Adrenal gland (tissue), 12 donors: ENCODE measurements around the gene ATP11A. TPM values are rescaled to one million over a fixed set of nuclear protein-coding genes. Genes with fewer than 3 reads are reported as not detected.
A peak's percentile ranks its signal among the peaks of the same experiment; 100 is the strongest.

Experiments
- DNase-seq, 7 donors: peaks; one replicate each; pipeline ENCODE4 v3.0.0-alpha.2; 2019 to 2020
- H3K27ac ChIP-seq, 5 donors: fragments of 200-600 bp; sonication (generic) in 4 of 5; 1 replicate in 3 of 5; 2 replicates in 2 of 5; pipeline versions ENCODE4 v1.5.1 to v1.8.0; 2016 to 2020; ENCODE audit warnings: mild to moderate bottlenecking in 1 of 5
- H3K27me3 ChIP-seq: fragments of 200-600 bp; 2 replicates; pipeline ENCODE4 v1.8.0; 2021
- H3K36me3 ChIP-seq, 2 donors: fragments of 200-600 bp; replicated peaks in 1 of 2; 1 replicate in 1 of 2; 2 replicates in 1 of 2; pipeline versions ENCODE4 v1.5.1 to v1.8.0; 2018 to 2022
- H3K4me1 ChIP-seq, 2 donors: fragments of 200-600 bp; replicated peaks in 1 of 2; 1 replicate in 1 of 2; 2 replicates in 1 of 2; pipeline versions ENCODE4 v1.5.1 to v1.8.0; 2018 to 2021
- H3K4me3 ChIP-seq, 4 donors: fragments of 200-600 bp; sonication (generic) in 3 of 4; one replicate each; pipeline ENCODE4 v1.5.1; 2016 to 2018
- H3K9me3 ChIP-seq, 3 donors: fragments of 200-600 bp; sonication (generic) in 1 of 3; replicated peaks in 1 of 3; 1 replicate in 2 of 3; 2 replicates in 1 of 3; pipeline versions ENCODE4 v1.5.1 to v1.8.0; 2016 to 2021
- POLR2A ChIP-seq, 2 donors: fragments of 450-650 bp; IDR thresholded peaks; one replicate each; pipeline ENCODE4 v1.6.1; 2017; ENCODE audit warnings: antibody characterized with exemption in 2 of 2, mild to moderate bottlenecking in 2 of 2, moderate library complexity in 1 of 2
- WGBS, 4 donors: extraction: QIAGEN DNeasy Blood & Tissue Kit in 2 of 4; methylation state at CpG; one replicate each; pipeline versions ENCODE4 v1.1.5 to v1.1.7; 2013 to 2017; 5-methylcytosine and 5-hydroxymethylcytosine counted together
- intact Hi-C, 2 donors: fragments of 100-400 bp; cut with DNase I; formaldehyde crosslinking; loops; one replicate each; pipeline versions ENCODE4 v1.14.1 to v1.15.0; 2022 to 2023
- polyA plus RNA-seq, 3 donors: library from polyadenylated mRNA; stranded (reverse); fragments of 200-250 nt in 2 of 3; fragments of 350-450 nt in 1 of 3; fragmentation: Illumina TruSeq in 1 of 3; extraction: RNeasy Lipid Tissue Mini Kit (QIAGEN cat#74804) in 1 of 3; gene quantifications; one replicate each; pipeline ENCODE4 v1.2.3, GENCODE V29; 2013 to 2014
- total RNA-seq, 9 donors: library from RNA; depleted of rRNA in 4 of 9; stranded (reverse); fragments of >200 nt in 4 of 9; fragments of 120-200 nt in 1 of 9; fragmentation: NEBNext Ultra II Directional in 1 of 9; extraction: Animal tissue kit (Norgen Biotek cat#: 25700) in 1 of 9; gene quantifications; one replicate each; pipeline versions ENCODE4 v1.1.0 to v1.2.4, GENCODE V29; 2013 to 2023
- TF ChIP-seq, protein P1 (sequence below), 6 experiments: fragments of 450-650 bp in 4 of 6; fragments of 200-600 bp in 2 of 6; sonication (generic) in 1 of 6; IDR thresholded peaks; 1 replicate in 5 of 6; 2 replicates in 1 of 6; pipeline versions ENCODE4 v1.5.1 to v1.8.0; 2016 to 2021; ENCODE audit warnings: antibody characterized with exemption in 6 of 6, mild to moderate bottlenecking in 2 of 6, moderate library complexity in 1 of 6
- donor health status: healthy with polysubstance abuse.
- donor health status: Bipolar disorder and iron deficiency.
- donor health status: DM: yes; HTN: yes; CAD: no.
- donor health status: DM: no; HTN: no; CAD: no.
- donor health status: DM: no; HTN: no; CAD: no.
- donor health status: DM: yes; HTN: yes; CAD: no.

The ATP11A gene
- total and polyA plus RNA-seq, 12 donors, result 6.0 to 94.1 (median 29.8) TPM

DNA sequence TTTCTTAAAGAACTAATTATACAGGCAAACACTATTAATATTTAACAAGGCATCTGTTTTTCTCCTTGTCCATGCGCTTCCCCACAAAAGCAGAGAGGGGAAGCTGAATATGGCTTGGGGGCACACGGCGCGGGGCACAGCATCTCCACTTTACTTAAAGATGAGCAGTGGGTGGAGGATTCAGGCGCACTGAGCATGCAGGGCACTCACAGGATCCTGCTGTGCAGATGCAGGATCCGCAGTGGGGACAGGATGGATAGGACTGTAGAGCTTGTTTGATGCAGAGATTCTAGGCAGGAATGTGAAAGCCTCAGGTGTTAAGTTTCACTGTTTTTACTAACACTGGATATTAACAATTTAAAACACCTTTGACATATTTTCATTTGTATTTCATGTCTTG, 43.3 kb downstream of the ATP11A start:
- Histone ChIP-seq H3K27me3 (no peaks in the 10 kb centered on the region), H3K4me3 (no peak overlapping the region), H3K4me1 (peaks cover 0 to 17% of the 10 kb centered on the region in 2 donors), H3K27ac (no peak overlapping the region), H3K36me3 (no peaks in the 10 kb centered on the region), H3K9me3 (no peaks in the 10 kb centered on the region)
- intact Hi-C loops, result no loop called here
- TF ChIP-seq, protein P1, sequence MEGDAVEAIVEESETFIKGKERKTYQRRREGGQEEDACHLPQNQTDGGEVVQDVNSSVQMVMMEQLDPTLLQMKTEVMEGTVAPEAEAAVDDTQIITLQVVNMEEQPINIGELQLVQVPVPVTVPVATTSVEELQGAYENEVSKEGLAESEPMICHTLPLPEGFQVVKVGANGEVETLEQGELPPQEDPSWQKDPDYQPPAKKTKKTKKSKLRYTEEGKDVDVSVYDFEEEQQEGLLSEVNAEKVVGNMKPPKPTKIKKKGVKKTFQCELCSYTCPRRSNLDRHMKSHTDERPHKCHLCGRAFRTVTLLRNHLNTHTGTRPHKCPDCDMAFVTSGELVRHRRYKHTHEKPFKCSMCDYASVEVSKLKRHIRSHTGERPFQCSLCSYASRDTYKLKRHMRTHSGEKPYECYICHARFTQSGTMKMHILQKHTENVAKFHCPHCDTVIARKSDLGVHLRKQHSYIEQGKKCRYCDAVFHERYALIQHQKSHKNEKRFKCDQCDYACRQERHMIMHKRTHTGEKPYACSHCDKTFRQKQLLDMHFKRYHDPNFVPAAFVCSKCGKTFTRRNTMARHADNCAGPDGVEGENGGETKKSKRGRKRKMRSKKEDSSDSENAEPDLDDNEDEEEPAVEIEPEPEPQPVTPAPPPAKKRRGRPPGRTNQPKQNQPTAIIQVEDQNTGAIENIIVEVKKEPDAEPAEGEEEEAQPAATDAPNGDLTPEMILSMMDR (IDR thresholded peaks at IDR 0.05), result no peak
- no peak for TF ChIP-seq POLR2A (IDR thresholded peaks at IDR 0.05)
- WGBS, 4 donors, result 79 to 96% (median 95%) methylated on average over 6 of the region's 6 CpGs
- no peak for DNase-seq

DNA sequence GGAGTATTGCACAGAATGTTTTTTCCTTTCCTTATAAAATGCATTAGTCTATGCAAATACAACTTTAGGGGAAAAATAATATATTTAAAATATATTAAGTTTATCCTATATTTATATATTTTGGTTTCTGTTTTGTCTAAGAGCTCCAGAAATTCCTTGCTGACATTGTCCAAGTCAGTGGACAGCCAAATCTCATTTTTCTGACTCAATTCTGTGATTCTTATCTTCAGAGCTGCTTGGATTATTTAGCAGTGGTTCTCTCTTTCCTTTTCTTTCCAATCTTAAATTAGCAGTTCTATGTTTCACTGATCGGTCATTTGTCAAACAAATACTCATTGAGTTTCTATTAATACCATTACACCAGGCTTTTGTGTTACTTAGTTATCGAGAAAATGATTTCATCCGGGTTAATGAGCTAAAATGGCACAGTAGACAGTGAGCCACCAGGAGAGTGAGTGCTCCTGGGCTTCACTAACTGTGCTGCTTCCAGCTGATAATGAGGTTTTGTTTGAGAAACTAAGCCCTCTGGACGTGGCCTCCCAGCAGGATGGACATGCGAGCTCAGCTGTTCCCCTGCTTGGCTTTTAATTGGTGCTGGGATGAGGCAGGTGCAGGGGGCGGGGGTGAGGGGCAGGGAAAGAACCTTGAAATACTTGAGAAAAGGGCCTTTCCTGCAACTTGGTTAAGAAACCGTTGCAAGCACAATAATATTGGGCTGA, 44.0 kb downstream of the ATP11A start:
- Histone ChIP-seq H3K4me3 (no peak overlapping the region), H3K4me1 (peaks cover 0 to 17% of the 10 kb centered on the region in 2 donors), H3K27ac (peak overlapping the region in 2 of 5 donors; percentile 30 to 61), H3K27me3 (no peaks in the 10 kb centered on the region), H3K36me3 (no peaks in the 10 kb centered on the region), H3K9me3 (no peaks in the 10 kb centered on the region)
- TF ChIP-seq POLR2A (IDR thresholded peaks at IDR 0.05), result no peak
- TF ChIP-seq, protein P1 (IDR thresholded peaks at IDR 0.05), result no peak
- intact Hi-C loops, result no loop called here
- WGBS, 4 donors, result 54 to 59% (median 55%) methylated on average over 7 of the region's 7 CpGs
- no peak for DNase-seq

DNA sequence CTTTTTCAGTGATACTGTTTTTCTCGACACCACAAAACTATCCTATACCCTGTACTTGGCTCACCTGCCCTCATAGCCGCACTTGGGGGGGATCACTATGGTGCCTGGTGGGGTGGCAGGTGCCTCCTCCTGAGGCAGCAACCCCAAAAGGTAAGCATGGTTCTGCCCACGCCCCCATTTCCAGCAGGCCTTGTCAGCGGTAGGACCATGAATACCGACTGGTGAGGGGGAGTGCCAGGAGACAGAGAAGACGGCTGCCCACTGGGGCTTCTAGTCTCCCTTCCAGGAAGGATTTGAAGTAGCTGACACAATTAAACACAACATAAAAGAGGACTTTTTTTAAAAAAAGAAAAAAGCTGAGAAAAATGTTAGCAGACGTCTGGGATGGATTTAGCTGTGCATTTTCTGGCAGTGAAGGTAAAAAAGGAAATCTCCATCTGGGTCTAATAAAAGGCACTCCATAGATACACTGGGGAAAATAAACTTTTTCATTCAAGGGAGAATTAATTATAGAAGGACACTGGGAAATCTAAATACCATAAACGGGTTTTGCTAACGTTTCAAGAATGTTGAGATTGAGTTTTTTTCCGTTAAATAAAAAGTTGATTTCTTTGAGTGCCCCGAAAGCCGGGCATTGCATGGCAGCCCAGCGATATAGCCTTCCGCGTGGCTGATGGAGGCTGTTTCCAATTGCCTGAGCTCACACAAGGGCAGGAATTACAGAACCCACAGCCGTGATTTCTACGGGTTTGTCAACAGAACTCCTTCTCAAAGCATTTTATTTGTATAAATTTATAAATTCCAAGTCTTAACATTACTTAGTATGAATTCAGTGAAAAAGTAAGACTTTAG, 45.1 kb downstream of the ATP11A start:
- 88 to 95% (median 91%) methylated on average over 17 of the region's 17 CpGs for WGBS, 4 donors
- Histone ChIP-seq H3K36me3 (no peaks in the 10 kb centered on the region), H3K4me1 (peaks cover 0 to 19% of the 10 kb centered on the region in 2 donors), H3K4me3 (no peak overlapping the region), H3K27me3 (no peaks in the 10 kb centered on the region), H3K9me3 (no peaks in the 10 kb centered on the region), H3K27ac (no peak overlapping the region)
- intact Hi-C loops, result no loop called here
- DNase-seq, result no peak
- no peak for TF ChIP-seq POLR2A (IDR thresholded peaks at IDR 0.05)
- TF ChIP-seq, protein P1 (IDR thresholded peaks at IDR 0.05), result no peak

DNA sequence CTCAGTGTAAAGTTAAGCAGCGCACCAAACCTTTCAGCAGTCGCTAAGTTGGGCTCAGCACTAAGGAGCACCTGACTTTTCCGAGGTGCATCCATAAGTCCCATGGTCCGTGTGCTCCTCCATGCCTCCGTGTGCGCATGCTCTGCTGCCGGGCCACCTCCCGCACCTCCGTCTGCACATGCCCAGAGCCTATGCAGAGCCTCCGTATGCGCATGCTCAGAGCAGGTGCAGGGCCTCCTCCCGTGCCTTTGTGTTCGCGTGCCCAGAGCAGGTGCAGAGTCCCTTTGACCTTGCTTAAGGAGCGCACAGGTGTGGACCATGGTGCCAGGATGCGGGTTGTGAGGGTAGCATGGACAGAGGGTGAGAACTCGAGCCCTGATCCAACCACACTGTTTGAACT, 46.0 kb downstream of the ATP11A start:
- intact Hi-C loops, result no loop called here
- H3K4me1 ChIP-seq, result peaks cover 0 to 26% of the 10 kb centered on the region in 2 donors
- no peak for DNase-seq
- no peaks in the 10 kb centered on the region for H3K36me3 ChIP-seq
- no peak overlapping the region for H3K27ac ChIP-seq
- no peak for TF ChIP-seq POLR2A (IDR thresholded peaks at IDR 0.05)
- TF ChIP-seq, protein P1 (IDR thresholded peaks at IDR 0.05), result no peak
- H3K27me3 ChIP-seq, result no peaks in the 10 kb centered on the region
- no peaks in the 10 kb centered on the region for H3K9me3 ChIP-seq
- H3K4me3 ChIP-seq, result no peak overlapping the region
- 95 to 97% (median 95%) methylated on average over 16 to 17 of the region's 17 CpGs for WGBS, 4 donors
